Activated CD4-positive, alpha-beta T cell treated with anti-CD3 and anti-CD28 coated beads, Interleukin-10, Interleukin-2, amounts not matched to agents 100 ng/mL and 50 ng/mL, durations not matched to agents 16 hours and 8 hours (primary cell): ENCODE data around the gene KISS1R.
"Not testable (repeated sequence)": the region's sequence is repeated elsewhere in the genome, so short reads cannot be mapped to it uniquely, and the experiment has no call there.

Source experiments
- DNase-seq: peaks from one replicate; pipeline ENCODE4 v3.0.0-alpha.2; 2020

The KISS1R gene

GRCh38 chr19:917323-918151 is at the start of gene KISS1R:
Gene KISS1R, plus strand, starts transcription at chr19:917333. Its CDS starts 170 bp downstream, at chr19:917503.
- DNase-seq, result peak; percentile 50

- DNase-seq, result no peak
Observed at GRCh38 chr19:867855-868457, 49.2 kb upstream of the KISS1R start.

- no peak for DNase-seq
Observed at GRCh38 chr19:868458-869244, 48.5 kb upstream of the KISS1R start.

- DNase-seq, result no peak
Observed at GRCh38 chr19:869245-870177, 47.6 kb upstream of the KISS1R start.

DNA sequence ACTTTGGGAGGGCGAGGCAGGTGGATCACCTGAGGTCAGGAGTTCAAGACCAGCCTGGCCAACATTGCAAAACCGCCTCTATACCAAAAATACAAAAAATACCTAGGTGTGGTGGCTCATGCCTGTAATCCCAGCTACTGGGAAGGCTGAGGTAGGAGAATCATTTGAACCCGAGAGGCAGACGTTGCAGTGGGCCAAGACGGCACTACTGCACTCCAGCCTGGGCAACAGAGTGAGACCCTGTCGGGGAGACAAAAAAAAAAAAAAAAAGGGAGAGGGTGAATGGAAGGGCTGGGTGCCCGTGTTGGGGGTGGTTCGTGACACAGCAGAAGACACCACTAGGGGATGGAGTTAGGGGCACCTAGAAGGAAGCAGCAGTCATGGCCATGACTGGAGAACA is 46.8 kb upstream of the KISS1R start:
- no peak for DNase-seq

- DNase-seq, result no peak
Observed at GRCh38 chr19:870963-871401, 46.2 kb upstream of the KISS1R start.

- DNase-seq, result no peak
Observed at GRCh38 chr19:871446-872265, 45.5 kb upstream of the KISS1R start.

- DNase-seq, result peak; percentile 89
Observed at GRCh38 chr19:872266-872951, 44.7 kb upstream of the KISS1R start.

- peak; percentile 88 for DNase-seq
Observed at GRCh38 chr19:873084-873483, 44.0 kb upstream of the KISS1R start.

- no peak for DNase-seq
Observed at GRCh38 chr19:873561-874041, 43.5 kb upstream of the KISS1R start.

GRCh38 chr19:875265-875879 is 41.8 kb upstream of the KISS1R start:
- DNase-seq, result no peak

DNA sequence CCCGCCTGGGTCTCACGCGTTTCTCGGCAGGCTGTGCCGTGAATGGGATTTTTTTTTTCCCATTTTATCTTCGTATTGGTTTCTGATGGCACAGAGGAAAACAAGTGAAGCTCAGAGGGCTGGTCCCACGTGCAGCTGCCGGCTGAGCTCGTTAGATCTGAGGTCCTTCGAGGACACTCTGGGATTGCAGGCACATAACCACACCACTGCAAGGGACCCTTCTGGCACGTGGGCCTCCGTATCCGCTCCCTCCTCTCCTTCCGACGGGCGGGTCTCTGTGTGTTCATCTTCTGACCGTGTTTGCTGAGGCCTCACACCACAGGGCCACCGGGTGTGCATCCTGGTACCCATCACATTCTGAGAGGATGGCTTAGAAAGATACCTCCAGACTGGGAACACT is 41.0 kb upstream of the KISS1R start:
- DNase-seq, result no peak

- no peak for DNase-seq
Observed at GRCh38 chr19:876780-877314, 40.3 kb upstream of the KISS1R start.

DNA sequence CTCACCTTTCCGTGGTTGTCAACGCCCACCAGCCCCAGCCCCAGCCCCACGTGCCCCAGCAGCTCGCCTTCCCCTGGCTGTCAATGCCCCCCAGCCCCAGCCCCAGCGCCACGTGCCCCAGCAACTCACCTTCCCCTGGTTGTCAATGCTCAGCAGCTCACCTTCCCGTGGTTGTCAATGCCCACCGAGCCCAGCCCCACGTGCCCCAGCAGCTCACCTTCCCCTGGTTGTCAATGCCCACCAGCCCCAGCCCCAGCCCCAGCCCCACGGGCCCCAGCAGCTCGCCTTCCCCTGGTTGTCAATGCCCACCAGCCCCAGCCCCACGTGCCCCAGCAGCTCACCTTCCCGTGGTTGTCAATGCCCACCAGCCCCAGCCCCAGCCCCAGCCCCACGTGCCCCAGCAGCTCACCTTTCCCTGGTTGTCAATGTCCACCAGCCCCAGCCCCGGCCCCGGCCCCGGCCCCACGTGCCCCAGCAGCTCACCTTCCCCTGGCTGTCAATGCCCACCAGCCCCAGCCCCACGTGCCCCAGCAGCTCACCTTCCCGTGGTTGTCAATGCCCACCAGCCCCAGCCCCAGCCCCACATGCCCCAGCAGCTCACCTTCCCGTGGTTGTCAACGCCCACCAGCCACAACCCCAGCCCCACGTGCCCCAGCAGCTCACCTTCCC is 39.0 kb upstream of the KISS1R start:
- not testable (repeated sequence) for DNase-seq

- not testable (repeated sequence) for DNase-seq
Observed at GRCh38 chr19:878751-879561, 38.2 kb upstream of the KISS1R start.

GRCh38 chr19:879711-880438 is 37.3 kb upstream of the KISS1R start:
- DNase-seq, result no peak

- DNase-seq, result no peak
Observed at GRCh38 chr19:881385-882071, 35.6 kb upstream of the KISS1R start.
